Upper lobe of right lung (tissue), 1 donor: ENCODE results near the gene CRYGS. TPM values are rescaled to one million over a fixed set of nuclear protein-coding genes. Genes with fewer than 3 reads are reported as not detected.

Experiments used
- ATAC-seq: fragments of 200-7000 bp; cut with Tn5 transposase; one replicate; pipeline ENCODE4 v1.9.1; 2020; ENCODE audit warnings: mild to moderate bottlenecking, moderate library complexity
- DNase-seq: peaks from one replicate; pipeline ENCODE4 v3.0.0-alpha.2; 2020
- H3K27ac ChIP-seq: fragments of 200-600 bp; one replicate; pipeline ENCODE4 v1.8.0; 2022
- H3K27me3 ChIP-seq: fragments of 200-600 bp; one replicate; pipeline ENCODE4 v1.8.0; 2022; ENCODE audit warnings: mild to moderate bottlenecking
- H3K36me3 ChIP-seq: fragments of 200-600 bp; one replicate; pipeline ENCODE4 v1.8.0; 2022
- H3K4me1 ChIP-seq: fragments of 200-600 bp; one replicate; pipeline ENCODE4 v1.8.0; 2022
- H3K4me3 ChIP-seq: fragments of 200-600 bp; one replicate; pipeline ENCODE4 v1.8.0; 2022; ENCODE audit warnings: mild to moderate bottlenecking
- H3K9me3 ChIP-seq: fragments of 200-600 bp; one replicate; pipeline ENCODE4 v1.8.0; 2022
- CTCF ChIP-seq: fragments of 200-600 bp; IDR thresholded peaks from one replicate; pipeline ENCODE4 v1.8.0; 2022; ENCODE audit warnings: antibody characterized with exemption
- intact Hi-C: fragments of 100-400 bp; cut with DNase I; formaldehyde crosslinking; loops from one replicate; pipeline ENCODE4 v1.11.0; 2022
- total RNA-seq: library from RNA; stranded (reverse); fragmentation: NEBNext Ultra II Directional; extraction: Animal tissue kit (Norgen Biotek cat#: 25700); gene quantifications from one replicate; pipeline ENCODE4 v1.2.1, GENCODE V29; 2021
- donor health status: DM: no; HTN: yes; CAD: no; lungs with severe emphysema.

CRYGS gene
- total RNA-seq, 1 donor from 2014 or later = 3.8 TPM

DNA sequence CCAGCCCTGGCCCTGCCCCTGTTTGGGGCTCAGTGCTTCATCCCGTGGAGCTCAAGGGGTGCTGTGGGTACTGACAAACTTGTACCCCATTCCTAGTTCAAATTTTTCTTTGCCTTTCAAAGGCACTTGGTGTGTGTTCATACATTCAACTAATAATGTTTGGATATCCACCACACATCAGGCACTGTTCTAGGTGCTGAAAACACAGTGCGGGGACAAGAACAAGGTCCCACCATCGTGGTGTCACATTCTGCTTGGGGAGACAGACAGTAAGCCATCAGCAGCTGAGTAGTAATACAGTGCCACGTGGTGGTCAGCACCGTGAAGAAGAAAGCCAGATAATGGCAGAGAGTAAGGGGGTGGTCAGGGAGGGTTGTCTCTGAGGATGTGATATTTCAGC, 32.5 kb downstream of the CRYGS start:
- TF ChIP-seq CTCF = no peak
- DNase-seq (no peak), ATAC-seq (no peak)
- no peaks in the 10 kb centered on the region for H3K27me3 ChIP-seq
- H3K9me3 ChIP-seq = no peaks in the 10 kb centered on the region
- H3K36me3 ChIP-seq = no peaks in the 10 kb centered on the region
- H3K27ac ChIP-seq = no peak overlapping the region
- no peaks in the 10 kb centered on the region for H3K4me1 ChIP-seq
- intact Hi-C loops = no loop called here
- H3K4me3 ChIP-seq = no peak overlapping the region

DNA sequence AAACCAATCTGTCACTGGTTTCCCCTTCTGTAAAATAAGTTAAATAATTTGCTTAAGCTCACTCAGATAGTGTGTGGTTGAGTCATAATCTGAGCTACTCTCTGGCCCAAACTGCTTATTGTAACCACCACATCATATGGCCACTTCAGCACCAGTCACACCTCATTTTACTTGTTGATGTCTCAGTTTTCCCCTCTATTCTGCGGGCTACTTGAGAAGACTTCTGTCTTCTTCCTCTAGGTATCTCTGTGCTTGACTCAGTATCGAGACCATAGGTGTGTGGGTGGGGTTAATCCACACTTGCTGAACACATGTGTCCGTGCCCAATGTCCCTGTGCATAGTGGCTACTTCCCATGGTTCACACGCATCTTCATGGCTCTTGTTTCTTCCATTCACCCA, 32.9 kb downstream of the CRYGS start:
- ATAC-seq (no peak), DNase-seq (no peak)
- Histone ChIP-seq H3K27me3 (no peaks in the 10 kb centered on the region), H3K4me3 (no peak overlapping the region), H3K27ac (no peak overlapping the region), H3K4me1 (no peaks in the 10 kb centered on the region), H3K9me3 (no peaks in the 10 kb centered on the region), H3K36me3 (no peaks in the 10 kb centered on the region)
- TF ChIP-seq CTCF = no peak
- intact Hi-C loops = no loop called here

DNA sequence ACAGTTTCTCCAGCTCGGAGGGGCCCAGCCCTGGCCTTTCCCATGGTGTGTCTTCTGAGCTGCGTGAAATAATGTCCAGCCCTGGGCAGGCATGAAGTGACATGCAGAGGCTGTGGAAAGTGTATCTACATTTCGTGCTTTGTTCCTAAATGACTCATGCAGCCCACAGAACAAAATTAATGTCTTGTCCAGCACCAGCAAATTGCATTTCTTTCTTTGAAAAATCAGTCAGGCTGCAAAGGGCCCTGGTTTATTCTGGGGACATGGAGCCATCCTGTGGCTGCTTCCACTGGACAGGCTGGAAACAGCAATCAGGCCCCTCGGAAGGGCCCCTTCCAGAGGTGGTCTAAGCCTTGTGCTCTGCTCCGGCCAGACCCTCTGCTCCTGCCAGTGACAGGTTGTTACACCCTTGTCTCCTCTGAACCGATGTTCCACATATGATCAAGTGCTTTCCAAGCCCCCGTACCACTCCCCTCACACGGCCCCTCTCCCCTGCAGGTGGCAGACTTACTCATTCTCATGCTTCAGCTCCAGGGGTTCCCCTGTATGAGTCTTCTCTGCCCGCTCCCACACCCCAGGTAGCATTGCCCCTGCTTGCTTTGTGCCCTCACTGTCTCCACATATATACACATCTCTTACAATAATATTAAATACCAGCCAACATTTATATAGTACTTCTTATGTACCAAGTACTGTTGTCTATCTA, 33.7 kb downstream of the CRYGS start:
- intact Hi-C loops = no loop called here
- ATAC-seq = no peak
- no peaks in the 10 kb centered on the region for H3K27me3 ChIP-seq
- TF ChIP-seq CTCF = no peak
- no peak overlapping the region for H3K27ac ChIP-seq
- no peaks in the 10 kb centered on the region for H3K9me3 ChIP-seq
- no peak overlapping the region for H3K4me3 ChIP-seq
- DNase-seq = no peak
- H3K36me3 ChIP-seq = no peaks in the 10 kb centered on the region
- no peaks in the 10 kb centered on the region for H3K4me1 ChIP-seq

DNA sequence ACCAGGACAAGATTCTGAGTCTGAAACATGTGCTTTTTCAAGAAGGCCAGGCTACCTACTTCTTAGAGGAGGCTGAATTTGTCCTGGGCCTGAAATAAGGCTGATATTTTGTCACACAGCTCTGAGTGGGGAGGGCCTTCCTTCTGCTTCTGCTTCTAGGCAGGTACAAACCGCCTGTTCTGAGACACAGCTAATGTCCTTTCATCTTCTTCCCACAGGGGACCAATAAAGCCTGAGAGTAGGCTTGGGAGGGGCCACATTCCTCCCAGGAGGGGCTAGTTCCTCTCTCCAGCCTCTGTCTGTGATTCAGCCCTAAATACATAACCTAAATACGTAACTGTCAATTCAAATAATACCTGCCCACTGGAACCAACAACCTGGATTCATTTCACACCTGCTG, 34.8 kb downstream of the CRYGS start:
- Histone ChIP-seq H3K4me3 (no peak overlapping the region), H3K9me3 (no peaks in the 10 kb centered on the region), H3K27ac (no peak overlapping the region), H3K4me1 (no peaks in the 10 kb centered on the region), H3K27me3 (no peaks in the 10 kb centered on the region), H3K36me3 (no peaks in the 10 kb centered on the region)
- TF ChIP-seq CTCF = no peak
- no peak for ATAC-seq
- intact Hi-C loops = no loop called here
- DNase-seq = no peak

DNA sequence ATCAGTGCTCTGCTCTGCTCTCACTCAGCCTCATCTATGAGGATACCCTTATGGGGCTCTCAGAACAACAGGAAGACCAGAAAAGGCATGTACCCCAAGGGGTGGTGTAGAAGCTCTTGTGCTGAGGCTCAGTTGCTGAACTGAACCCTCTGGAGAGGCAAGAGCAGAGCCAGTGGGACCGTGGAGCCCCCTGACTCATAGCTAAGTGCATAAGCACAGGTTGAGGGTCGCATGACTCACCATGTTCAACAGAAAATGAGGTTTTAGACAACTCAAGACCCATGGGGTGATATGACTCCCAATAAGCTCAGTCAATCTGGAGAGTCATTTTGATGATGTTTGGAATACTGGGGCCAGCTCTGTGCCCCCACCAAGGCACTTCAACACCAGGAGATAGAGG, 37.3 kb downstream of the CRYGS start:
- Histone ChIP-seq H3K27me3 (no peaks in the 10 kb centered on the region), H3K4me3 (no peak overlapping the region), H3K27ac (no peak overlapping the region), H3K4me1 (no peaks in the 10 kb centered on the region), H3K36me3 (no peaks in the 10 kb centered on the region), H3K9me3 (no peaks in the 10 kb centered on the region)
- TF ChIP-seq CTCF = no peak
- intact Hi-C loops = no loop called here
- no peak for ATAC-seq
- no peak for DNase-seq
